Tibial nerve (tissue), 4 donors: ENCODE measurements around the gene SHB. TPM values are rescaled to one million over a fixed set of nuclear protein-coding genes. Genes with fewer than 3 reads are reported as not detected.

Experiments used
- DNase-seq, 2 donors: peaks; one replicate each; pipeline ENCODE4 v3.0.0-alpha.2; 2019; ENCODE audit warnings: low spot score in 2 of 2
- H3K27ac ChIP-seq, 4 donors: fragments of 200-600 bp; sonication (generic) in 3 of 4; one replicate each; pipeline ENCODE4 v1.5.1; 2017 to 2019; ENCODE audit warnings: mild to moderate bottlenecking in 1 of 4
- H3K27me3 ChIP-seq, 2 donors: fragments of 200-600 bp; sonication (generic) in 1 of 2; one replicate each; pipeline versions ENCODE4 v1.5.1 to v1.6.0; 2017 to 2019
- H3K36me3 ChIP-seq, 3 donors: fragments of 200-600 bp; sonication (generic); one replicate each; pipeline ENCODE4 v1.5.1; 2018 to 2019
- H3K4me1 ChIP-seq, 4 donors: fragments of 200-600 bp; sonication (generic) in 3 of 4; one replicate each; pipeline ENCODE4 v1.5.1; 2017 to 2019
- H3K4me3 ChIP-seq, 4 donors: fragments of 200-600 bp; sonication (generic) in 3 of 4; one replicate each; pipeline ENCODE4 v1.5.1; 2017 to 2019; ENCODE audit warnings: mild to moderate bottlenecking in 1 of 4, moderate library complexity in 1 of 4
- H3K9me3 ChIP-seq, 4 donors: fragments of 200-600 bp; sonication (generic) in 3 of 4; one replicate each; pipeline ENCODE4 v1.5.1; 2017 to 2019
- EP300 ChIP-seq, 2 donors: sonication (generic); formaldehyde crosslinking; IDR thresholded peaks; one replicate each; pipeline ENCODE4 v1.6.1; 2017; ENCODE audit warnings: antibody characterized with exemption in 2 of 2, mild to moderate bottlenecking in 1 of 2
- POLR2A ChIP-seq, 2 donors: fragments of 450-650 bp; IDR thresholded peaks; one replicate each; pipeline ENCODE4 v1.6.1; 2017; ENCODE audit warnings: antibody characterized with exemption in 2 of 2, mild to moderate bottlenecking in 2 of 2, moderate library complexity in 2 of 2
- WGBS, 2 donors: methylation state at CpG; one replicate each; pipeline ENCODE4 v1.1.5; 2018; 5-methylcytosine and 5-hydroxymethylcytosine counted together
- total RNA-seq, 4 donors: library from RNA; depleted of rRNA; stranded (reverse); fragments of >200 nt; gene quantifications; one replicate each; pipeline ENCODE4 v1.1.0, GENCODE V29; 2016
- TF ChIP-seq, protein P1 (sequence below), 5 experiments: fragments of 200-600 bp in 3 of 5; fragments of 450-650 bp in 2 of 5; sonication (generic) in 3 of 5; IDR thresholded peaks; one replicate each; pipeline ENCODE4 v1.5.1; 2016 to 2019; ENCODE audit warnings: antibody characterized with exemption in 5 of 5, mild to moderate bottlenecking in 3 of 5, moderate library complexity in 2 of 5

Gene SHB
- total RNA-seq, 4 donors from 2014 or later = 6.3 to 15.9 (median 11.6) TPM

DNA sequence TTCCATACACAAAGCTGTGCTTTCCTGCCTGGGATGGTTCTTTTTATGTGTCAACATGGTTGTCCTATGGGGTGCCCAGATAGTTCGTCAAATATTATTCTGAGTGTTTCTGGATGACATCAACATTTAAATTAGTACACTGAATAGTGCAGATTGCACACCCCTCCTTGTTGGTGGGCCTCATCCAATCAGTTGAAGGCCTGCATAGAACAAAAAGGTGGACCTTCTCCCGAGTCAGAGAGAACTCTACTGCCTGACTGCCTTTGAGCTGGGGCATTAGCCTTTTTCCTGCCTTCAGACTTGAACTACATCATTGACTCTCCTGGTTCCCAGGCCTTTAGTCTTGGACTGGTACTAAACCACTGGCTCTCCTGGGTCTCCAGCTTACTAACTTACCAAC lies 80.4 kb downstream of the SHB start:
- Histone ChIP-seq H3K36me3 (no peaks in the 10 kb centered on the region), H3K4me1 (peaks cover 0 to 11% (median 0%) of the 10 kb centered on the region in 4 donors), H3K4me3 (no peak overlapping the region), H3K27ac (no peak overlapping the region), H3K9me3 (no peaks in the 10 kb centered on the region), H3K27me3 (no peaks in the 10 kb centered on the region)
- TF ChIP-seq POLR2A (IDR thresholded peaks at IDR 0.05) = no peak
- no peak for TF ChIP-seq EP300 (IDR thresholded peaks at IDR 0.05)
- TF ChIP-seq, protein P1, sequence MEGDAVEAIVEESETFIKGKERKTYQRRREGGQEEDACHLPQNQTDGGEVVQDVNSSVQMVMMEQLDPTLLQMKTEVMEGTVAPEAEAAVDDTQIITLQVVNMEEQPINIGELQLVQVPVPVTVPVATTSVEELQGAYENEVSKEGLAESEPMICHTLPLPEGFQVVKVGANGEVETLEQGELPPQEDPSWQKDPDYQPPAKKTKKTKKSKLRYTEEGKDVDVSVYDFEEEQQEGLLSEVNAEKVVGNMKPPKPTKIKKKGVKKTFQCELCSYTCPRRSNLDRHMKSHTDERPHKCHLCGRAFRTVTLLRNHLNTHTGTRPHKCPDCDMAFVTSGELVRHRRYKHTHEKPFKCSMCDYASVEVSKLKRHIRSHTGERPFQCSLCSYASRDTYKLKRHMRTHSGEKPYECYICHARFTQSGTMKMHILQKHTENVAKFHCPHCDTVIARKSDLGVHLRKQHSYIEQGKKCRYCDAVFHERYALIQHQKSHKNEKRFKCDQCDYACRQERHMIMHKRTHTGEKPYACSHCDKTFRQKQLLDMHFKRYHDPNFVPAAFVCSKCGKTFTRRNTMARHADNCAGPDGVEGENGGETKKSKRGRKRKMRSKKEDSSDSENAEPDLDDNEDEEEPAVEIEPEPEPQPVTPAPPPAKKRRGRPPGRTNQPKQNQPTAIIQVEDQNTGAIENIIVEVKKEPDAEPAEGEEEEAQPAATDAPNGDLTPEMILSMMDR (IDR thresholded peaks at IDR 0.05) = no peak
- 50 to 69% methylated on average over 2 of the region's 2 CpGs for WGBS, 2 donors
- DNase-seq = no peak

DNA sequence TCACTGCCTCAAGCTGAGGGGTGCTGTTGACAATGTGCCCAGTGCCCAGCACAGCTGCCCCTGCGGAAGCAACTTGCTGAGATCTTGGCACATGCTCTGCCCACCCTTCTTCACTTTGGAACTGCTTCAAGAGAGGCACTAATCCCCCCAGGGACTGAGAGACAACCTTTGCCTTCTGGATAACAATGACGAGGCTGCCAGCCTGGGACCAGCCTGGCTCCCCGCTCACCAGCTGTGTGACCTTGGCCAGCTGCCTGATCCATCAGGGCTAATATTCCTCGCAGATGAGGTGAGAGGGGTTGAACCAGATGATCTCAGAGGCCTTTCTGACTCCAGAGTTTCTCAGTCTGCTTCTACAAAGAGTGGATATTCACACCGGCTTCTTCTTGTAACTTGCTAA lies 81.0 kb downstream of the SHB start:
- H3K27ac ChIP-seq = no peak overlapping the region

DNA sequence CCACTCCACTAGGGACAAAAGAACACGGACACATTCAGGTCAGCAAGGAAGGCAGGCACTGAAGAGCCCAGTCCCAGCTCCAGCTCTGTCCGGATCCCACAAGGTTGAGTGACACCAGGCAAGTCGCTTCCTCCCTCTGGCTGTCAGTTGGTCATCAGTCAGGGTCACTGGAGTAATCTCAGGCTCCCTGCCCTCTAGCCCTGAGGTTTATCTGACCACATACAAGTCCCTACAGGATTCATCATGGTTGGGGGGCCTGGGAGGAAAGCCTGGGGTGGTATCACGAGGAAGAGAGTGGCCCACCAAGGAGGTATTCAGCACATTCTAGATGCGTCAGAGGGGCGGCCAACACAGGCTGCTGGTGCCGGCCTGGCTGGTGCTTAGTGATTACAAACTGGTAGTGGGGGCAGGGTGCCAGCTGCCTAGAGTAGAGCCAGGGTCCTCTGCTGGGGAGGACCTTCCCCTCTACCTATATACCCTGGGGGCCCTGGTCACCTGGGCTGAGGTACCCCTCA lies 81.5 kb downstream of the SHB start:
- no peaks in the 10 kb centered on the region for H3K9me3 ChIP-seq
- H3K4me3 ChIP-seq = no peak overlapping the region
- no peaks in the 10 kb centered on the region for H3K36me3 ChIP-seq
- no peak for DNase-seq
- no peaks in the 10 kb centered on the region for H3K27me3 ChIP-seq
- H3K4me1 ChIP-seq = peaks cover 0 to 10% (median 0%) of the 10 kb centered on the region in 4 donors
- 84 to 92% methylated on average over 7 of the region's 7 CpGs for WGBS, 2 donors
- no peak for TF ChIP-seq EP300 (IDR thresholded peaks at IDR 0.05)
- TF ChIP-seq, protein P1 (IDR thresholded peaks at IDR 0.05) = no peak
- TF ChIP-seq POLR2A (IDR thresholded peaks at IDR 0.05) = no peak
- H3K27ac ChIP-seq = no peak overlapping the region

More for the DNA sequence above, 81.0 kb downstream of the SHB start:
- Histone ChIP-seq H3K9me3 (no peaks in the 10 kb centered on the region), H3K27me3 (no peaks in the 10 kb centered on the region), H3K36me3 (no peaks in the 10 kb centered on the region), H3K4me3 (no peak overlapping the region), H3K4me1 (peaks cover 0 to 10% (median 0%) of the 10 kb centered on the region in 4 donors)
- 63 to 80% methylated on average over 3 to 5 of the region's 5 CpGs for whole genome bisulfite sequencing, 2 donors
- DNase-seq = no peak
- TF ChIP-seq POLR2A (IDR thresholded peaks at IDR 0.05) (no peak), EP300 (IDR thresholded peaks at IDR 0.05) (no peak)
- TF ChIP-seq, protein P1 (IDR thresholded peaks at IDR 0.05) = no peak

DNA sequence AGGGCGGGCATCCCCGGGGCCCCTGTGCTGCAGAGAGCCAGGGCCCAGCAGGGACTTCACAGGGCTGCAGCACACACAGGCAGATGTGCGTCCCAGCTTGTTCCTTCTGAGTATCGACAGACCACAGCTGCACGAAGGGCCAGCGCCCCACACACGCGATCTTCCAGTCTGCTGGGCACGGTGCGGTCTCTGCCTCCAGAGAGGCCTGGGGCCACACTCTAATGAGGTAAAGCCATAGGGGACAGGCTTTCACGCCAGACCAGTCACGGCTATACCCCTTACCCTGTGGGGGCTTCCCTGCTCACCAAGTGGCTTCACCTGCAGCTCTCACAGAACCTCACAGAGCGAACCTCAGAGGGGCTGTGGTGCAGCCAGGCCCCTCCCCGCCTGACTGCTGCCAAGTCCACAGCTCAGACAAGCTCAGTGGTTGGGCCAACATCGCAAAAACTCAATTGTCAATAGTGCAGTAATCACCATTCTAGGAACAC lies 82.2 kb downstream of the SHB start:
- Histone ChIP-seq H3K4me3 (no peak overlapping the region), H3K9me3 (no peaks in the 10 kb centered on the region), H3K27ac (no peak overlapping the region), H3K27me3 (no peaks in the 10 kb centered on the region), H3K36me3 (no peaks in the 10 kb centered on the region), H3K4me1 (peaks cover 0 to 10% (median 0%) of the 10 kb centered on the region in 4 donors)
- TF ChIP-seq, protein P1 (IDR thresholded peaks at IDR 0.05) = no peak
- TF ChIP-seq EP300 (IDR thresholded peaks at IDR 0.05) (no peak), POLR2A (IDR thresholded peaks at IDR 0.05) (no peak)
- no peak for DNase-seq
- WGBS, 2 donors = 81 to 95% methylated on average over 10 to 15 of the region's 15 CpGs

DNA sequence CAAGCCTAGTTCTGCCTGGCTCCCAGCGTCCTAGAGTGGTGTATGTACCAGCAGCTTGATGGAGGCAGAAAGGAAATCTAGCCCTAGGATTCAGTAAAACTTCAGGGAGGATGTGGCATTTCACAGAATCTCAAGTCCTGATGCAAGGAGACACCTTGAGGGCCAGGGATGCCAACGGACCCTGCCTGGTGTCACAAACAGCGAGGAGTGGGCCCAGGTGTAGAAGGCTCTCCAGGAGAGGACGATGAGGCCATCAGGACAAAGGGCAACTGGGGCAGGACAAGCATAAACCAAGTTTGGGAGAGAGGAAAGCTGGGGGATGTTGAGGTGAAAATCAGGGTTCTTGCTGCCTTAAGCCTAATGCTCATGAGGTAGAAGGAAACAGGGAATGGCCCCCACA lies 83.0 kb downstream of the SHB start:
- Histone ChIP-seq H3K27ac (no peak overlapping the region), H3K27me3 (no peaks in the 10 kb centered on the region), H3K4me1 (peaks cover 0 to 10% (median 0%) of the 10 kb centered on the region in 4 donors), H3K36me3 (no peaks in the 10 kb centered on the region), H3K4me3 (no peak overlapping the region), H3K9me3 (no peaks in the 10 kb centered on the region)
- 94% methylated on average over 4 of the region's 4 CpGs for WGBS, 2 donors
- no peak for DNase-seq
- TF ChIP-seq EP300 (IDR thresholded peaks at IDR 0.05) (no peak), POLR2A (IDR thresholded peaks at IDR 0.05) (no peak)
- TF ChIP-seq, protein P1 (IDR thresholded peaks at IDR 0.05) = no peak
